ENCODE data around the gene TGFB1. TPM values are rescaled to one million over a fixed set of nuclear protein-coding genes. Genes with fewer than 3 reads are reported as not detected.

TGFB1 gene
- total RNA-seq, 1 experiment from 2014 or later, result 54.6 TPM

- Histone ChIP-seq H3K9me2 (ENCODE audit: insufficient read depth) (no peaks in the 10 kb centered on the region), H3K4me2 (ENCODE audit: low read length) (peak overlapping the region; percentile 83), H3K9ac (ENCODE audit: low read length) (peak overlapping the region; percentile 92), H3K9me3 (ENCODE audit: control insufficient read depth in 1 of 2, insufficient read depth in 1 of 2, low read depth in 1 of 2, low read length in 2 of 2) (no peaks in the 10 kb centered on the region), H3K27me3 (ENCODE audit: insufficient read depth, low read length) (no peaks in the 10 kb centered on the region), H3K27ac (ENCODE audit: low read depth, low read length) (no peak overlapping the region), H3K4me1 (ENCODE audit: control insufficient read depth in 1 of 2, insufficient read depth in 2 of 2, low read length in 2 of 2) (peaks cover 12 to 21% of the 10 kb centered on the region in 2 experiments), H3K79me2 (ENCODE audit: insufficient read depth, low read length) (peaks cover 42% of the 10 kb centered on the region), H2AFZ (ENCODE audit: low read depth, low read length, poor library complexity, severe bottlenecking) (no peak overlapping the region), H3K36me3 (ENCODE audit: control insufficient read depth in 1 of 2, insufficient read depth in 2 of 2, low read length in 2 of 2) (no peaks in the 10 kb centered on the region), H3K4me3 (replicated peaks in 1 of 2; ENCODE audit: low read depth in 1 of 2, low read length in 2 of 2) (peak overlapping the region; percentile 60 to 93), H4K20me1 (ENCODE audit: insufficient read depth) (no peaks in the 10 kb centered on the region)
- POLR2A ChIA-PET, result no interaction called here
- CTCF ChIA-PET, result no interaction called here
- intact Hi-C loops (cut with micrococcal nuclease), result no loop called here
- TF ChIP-seq ELF1 (IDR thresholded peaks at IDR 0.05; ENCODE audit: borderline replicate concordance, low read depth) (no peak), POLR2AphosphoS5 (IDR thresholded peaks at IDR 0.05; ENCODE audit: low read depth, low read length) (no peak), RAD21 (IDR thresholded peaks at IDR 0.05; ENCODE audit: low read depth) (no peak), TCF7L2 (IDR thresholded peaks at IDR 0.05; ENCODE audit: borderline replicate concordance, extremely low read depth, insufficient read depth, insufficient read length) (no peak), CEBPB (IDR thresholded peaks at IDR 0.05; ENCODE audit: low read depth) (no peak), POLR2A (IDR thresholded peaks at IDR 0.05; ENCODE audit: borderline replicate concordance, extremely low read depth, insufficient read depth, insufficient read length) (no peak), FOSL1 (IDR thresholded peaks at IDR 0.05; ENCODE audit: low read depth) (no peak)
- TF ChIP-seq, protein P1, sequence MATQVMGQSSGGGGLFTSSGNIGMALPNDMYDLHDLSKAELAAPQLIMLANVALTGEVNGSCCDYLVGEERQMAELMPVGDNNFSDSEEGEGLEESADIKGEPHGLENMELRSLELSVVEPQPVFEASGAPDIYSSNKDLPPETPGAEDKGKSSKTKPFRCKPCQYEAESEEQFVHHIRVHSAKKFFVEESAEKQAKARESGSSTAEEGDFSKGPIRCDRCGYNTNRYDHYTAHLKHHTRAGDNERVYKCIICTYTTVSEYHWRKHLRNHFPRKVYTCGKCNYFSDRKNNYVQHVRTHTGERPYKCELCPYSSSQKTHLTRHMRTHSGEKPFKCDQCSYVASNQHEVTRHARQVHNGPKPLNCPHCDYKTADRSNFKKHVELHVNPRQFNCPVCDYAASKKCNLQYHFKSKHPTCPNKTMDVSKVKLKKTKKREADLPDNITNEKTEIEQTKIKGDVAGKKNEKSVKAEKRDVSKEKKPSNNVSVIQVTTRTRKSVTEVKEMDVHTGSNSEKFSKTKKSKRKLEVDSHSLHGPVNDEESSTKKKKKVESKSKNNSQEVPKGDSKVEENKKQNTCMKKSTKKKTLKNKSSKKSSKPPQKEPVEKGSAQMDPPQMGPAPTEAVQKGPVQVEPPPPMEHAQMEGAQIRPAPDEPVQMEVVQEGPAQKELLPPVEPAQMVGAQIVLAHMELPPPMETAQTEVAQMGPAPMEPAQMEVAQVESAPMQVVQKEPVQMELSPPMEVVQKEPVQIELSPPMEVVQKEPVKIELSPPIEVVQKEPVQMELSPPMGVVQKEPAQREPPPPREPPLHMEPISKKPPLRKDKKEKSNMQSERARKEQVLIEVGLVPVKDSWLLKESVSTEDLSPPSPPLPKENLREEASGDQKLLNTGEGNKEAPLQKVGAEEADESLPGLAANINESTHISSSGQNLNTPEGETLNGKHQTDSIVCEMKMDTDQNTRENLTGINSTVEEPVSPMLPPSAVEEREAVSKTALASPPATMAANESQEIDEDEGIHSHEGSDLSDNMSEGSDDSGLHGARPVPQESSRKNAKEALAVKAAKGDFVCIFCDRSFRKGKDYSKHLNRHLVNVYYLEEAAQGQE (IDR thresholded peaks at IDR 0.05; ENCODE audit: low read depth), result no peak
- BruUV-seq (replicated peaks), result no TSS peak
- RAD21 ChIA-PET (ENCODE audit: low non-redundant PET in 1 of 2, low total read pairs in 2 of 2, uncharacterized antibody in 2 of 2, unreplicated experiment in 2 of 2), result no interaction called here
- ATAC-seq, result no peak
- DNase-seq (ENCODE audit: low read depth, low spot score), result no peak
These were observed 45.4 kb upstream of the TGFB1 start for GRCh38 chr19:41399091-41399490.
